Measurements from ENCODE around the gene CPAMD8. TPM values are rescaled to one million over a fixed set of nuclear protein-coding genes. Genes with fewer than 3 reads are reported as not detected.
A peak's percentile ranks its signal among the peaks of the same experiment; 100 is the strongest.

The CPAMD8 gene
- total and polyA plus RNA-seq, 9 of the 15 experiments (the other 6 are each of a cell fraction or from before 2014, with no cell fraction given), result 0.20 to 2.1 (median 1.3) TPM

DNA sequence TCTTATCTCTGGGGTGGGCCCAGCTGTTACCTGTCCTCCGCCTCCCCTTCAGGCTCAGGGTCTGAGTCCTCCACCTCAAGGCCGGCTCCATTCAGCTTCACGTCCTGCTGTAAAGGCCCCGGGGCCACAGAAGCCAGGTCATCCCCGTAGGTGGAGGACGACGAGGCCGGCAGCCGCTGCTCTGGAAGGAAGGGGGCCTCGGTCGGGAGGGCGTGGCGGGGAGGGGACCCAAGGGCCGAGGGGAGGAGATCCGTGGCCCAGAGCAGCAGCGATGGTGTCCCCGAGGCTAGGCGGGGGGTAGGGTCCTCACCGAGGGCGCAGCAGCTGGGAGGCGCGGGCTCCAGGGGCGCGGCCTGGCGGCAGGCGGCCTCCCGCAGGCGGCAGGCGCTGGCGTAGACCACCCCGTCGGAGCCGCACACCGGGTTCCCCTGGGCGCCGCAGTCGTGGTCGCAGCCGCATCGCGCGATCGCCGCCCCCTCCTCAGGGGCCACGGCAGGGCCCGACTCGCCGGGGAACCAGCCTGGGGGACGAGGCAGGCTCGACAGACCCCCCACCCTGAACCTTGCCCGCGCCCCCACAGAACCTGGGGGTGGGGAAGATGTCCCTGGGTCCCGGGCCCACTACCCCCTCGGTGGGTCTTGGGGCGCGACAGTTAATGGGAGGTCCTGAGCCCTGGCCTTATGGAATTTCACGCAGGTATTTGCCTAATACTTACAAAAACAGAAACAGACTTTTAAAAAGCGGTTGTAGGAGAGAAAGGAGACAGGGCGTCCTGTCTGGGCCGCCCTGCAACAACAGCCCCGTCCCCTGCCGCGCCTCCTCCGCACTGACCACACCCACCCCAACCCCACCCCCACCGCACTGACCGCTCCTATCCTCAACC, 130.2 kb downstream of the CPAMD8 start (continued):
- TF ChIP-seq, protein P1, sequence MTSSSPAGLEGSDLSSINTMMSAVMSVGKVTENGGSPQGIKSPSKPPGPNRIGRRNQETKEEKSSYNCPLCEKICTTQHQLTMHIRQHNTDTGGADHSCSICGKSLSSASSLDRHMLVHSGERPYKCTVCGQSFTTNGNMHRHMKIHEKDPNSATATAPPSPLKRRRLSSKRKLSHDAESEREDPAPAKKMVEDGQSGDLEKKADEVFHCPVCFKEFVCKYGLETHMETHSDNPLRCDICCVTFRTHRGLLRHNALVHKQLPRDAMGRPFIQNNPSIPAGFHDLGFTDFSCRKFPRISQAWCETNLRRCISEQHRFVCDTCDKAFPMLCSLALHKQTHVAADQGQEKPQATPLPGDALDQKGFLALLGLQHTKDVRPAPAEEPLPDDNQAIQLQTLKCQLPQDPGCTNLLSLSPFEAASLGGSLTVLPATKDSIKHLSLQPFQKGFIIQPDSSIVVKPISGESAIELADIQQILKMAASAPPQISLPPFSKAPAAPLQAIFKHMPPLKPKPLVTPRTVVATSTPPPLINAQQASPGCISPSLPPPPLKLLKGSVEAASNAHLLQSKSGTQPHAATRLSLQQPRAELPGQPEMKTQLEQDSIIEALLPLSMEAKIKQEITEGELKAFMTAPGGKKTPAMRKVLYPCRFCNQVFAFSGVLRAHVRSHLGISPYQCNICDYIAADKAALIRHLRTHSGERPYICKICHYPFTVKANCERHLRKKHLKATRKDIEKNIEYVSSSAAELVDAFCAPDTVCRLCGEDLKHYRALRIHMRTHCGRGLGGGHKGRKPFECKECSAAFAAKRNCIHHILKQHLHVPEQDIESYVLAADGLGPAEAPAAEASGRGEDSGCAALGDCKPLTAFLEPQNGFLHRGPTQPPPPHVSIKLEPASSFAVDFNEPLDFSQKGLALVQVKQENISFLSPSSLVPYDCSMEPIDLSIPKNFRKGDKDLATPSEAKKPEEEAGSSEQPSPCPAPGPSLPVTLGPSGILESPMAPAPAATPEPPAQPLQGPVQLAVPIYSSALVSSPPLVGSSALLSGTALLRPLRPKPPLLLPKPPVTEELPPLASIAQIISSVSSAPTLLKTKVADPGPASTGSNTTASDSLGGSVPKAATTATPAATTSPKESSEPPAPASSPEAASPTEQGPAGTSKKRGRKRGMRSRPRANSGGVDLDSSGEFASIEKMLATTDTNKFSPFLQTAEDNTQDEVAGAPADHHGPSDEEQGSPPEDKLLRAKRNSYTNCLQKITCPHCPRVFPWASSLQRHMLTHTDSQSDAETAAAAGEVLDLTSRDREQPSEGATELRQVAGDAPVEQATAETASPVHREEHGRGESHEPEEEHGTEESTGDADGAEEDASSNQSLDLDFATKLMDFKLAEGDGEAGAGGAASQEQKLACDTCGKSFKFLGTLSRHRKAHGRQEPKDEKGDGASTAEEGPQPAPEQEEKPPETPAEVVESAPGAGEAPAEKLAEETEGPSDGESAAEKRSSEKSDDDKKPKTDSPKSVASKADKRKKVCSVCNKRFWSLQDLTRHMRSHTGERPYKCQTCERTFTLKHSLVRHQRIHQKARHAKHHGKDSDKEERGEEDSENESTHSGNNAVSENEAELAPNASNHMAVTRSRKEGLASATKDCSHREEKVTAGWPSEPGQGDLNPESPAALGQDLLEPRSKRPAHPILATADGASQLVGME (CRISPR knock-in tag; IDR thresholded peaks at IDR 0.05), result no peak
- TF ChIP-seq ETV5 (CRISPR knock-in tag; IDR thresholded peaks at IDR 0.05; ENCODE audit: low read depth) (no peak), ZNF77 (CRISPR knock-in tag; IDR thresholded peaks at IDR 0.05) (no peak), SMARCA4 (IDR thresholded peaks at IDR 0.05) (no peak), FUS (optimal IDR thresholded peaks at IDR 0.05; ENCODE audit: low read depth, low read length) (peak; percentile 80), FOXJ3 (CRISPR knock-in tag; IDR thresholded peaks at IDR 0.05) (no peak), ZNF133 (CRISPR knock-in tag; IDR thresholded peaks at IDR 0.05) (no peak), HDAC3 (IDR thresholded peaks at IDR 0.05; ENCODE audit: borderline replicate concordance, partially characterized antibody) (no peak), EGR1 (conservative IDR thresholded peaks at IDR 0.05) (peak; percentile 66), NFATC3 (IDR thresholded peaks at IDR 0.05) (no peak), SRSF3 (IDR thresholded peaks at IDR 0.05; ENCODE audit: insufficient read depth, low read length) (no peak), SAP30 (IDR thresholded peaks at IDR 0.05; ENCODE audit: borderline replicate concordance, insufficient read depth, low read depth, low read length, poor library complexity, severe bottlenecking) (peak; percentile 35), CBFA2T3 (IDR thresholded peaks at IDR 0.05) (no peak), GABPA (tag; conservative IDR thresholded peaks at IDR 0.05; ENCODE audit: low read depth) (no peak), KDM5B (IDR thresholded peaks at IDR 0.05; ENCODE audit: insufficient replicate concordance, low read depth, low read length) (peak; percentile 39), ZEB2 (IDR thresholded peaks at IDR 0.05) (peak; percentile 43; the same call in 1 of the 2 replicates)
- TF ChIP-seq, protein P2, sequence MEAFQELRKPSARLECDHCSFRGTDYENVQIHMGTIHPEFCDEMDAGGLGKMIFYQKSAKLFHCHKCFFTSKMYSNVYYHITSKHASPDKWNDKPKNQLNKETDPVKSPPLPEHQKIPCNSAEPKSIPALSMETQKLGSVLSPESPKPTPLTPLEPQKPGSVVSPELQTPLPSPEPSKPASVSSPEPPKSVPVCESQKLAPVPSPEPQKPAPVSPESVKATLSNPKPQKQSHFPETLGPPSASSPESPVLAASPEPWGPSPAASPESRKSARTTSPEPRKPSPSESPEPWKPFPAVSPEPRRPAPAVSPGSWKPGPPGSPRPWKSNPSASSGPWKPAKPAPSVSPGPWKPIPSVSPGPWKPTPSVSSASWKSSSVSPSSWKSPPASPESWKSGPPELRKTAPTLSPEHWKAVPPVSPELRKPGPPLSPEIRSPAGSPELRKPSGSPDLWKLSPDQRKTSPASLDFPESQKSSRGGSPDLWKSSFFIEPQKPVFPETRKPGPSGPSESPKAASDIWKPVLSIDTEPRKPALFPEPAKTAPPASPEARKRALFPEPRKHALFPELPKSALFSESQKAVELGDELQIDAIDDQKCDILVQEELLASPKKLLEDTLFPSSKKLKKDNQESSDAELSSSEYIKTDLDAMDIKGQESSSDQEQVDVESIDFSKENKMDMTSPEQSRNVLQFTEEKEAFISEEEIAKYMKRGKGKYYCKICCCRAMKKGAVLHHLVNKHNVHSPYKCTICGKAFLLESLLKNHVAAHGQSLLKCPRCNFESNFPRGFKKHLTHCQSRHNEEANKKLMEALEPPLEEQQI (IDR thresholded peaks at IDR 0.05), result no peak
- TF ChIP-seq, protein P3, sequence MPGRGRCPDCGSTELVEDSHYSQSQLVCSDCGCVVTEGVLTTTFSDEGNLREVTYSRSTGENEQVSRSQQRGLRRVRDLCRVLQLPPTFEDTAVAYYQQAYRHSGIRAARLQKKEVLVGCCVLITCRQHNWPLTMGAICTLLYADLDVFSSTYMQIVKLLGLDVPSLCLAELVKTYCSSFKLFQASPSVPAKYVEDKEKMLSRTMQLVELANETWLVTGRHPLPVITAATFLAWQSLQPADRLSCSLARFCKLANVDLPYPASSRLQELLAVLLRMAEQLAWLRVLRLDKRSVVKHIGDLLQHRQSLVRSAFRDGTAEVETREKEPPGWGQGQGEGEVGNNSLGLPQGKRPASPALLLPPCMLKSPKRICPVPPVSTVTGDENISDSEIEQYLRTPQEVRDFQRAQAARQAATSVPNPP (IDR thresholded peaks at IDR 0.05; ENCODE audit: borderline replicate concordance, insufficient read depth, insufficient read length), result no peak
